Fibroblast of skin of back (primary cell): ENCODE results near the gene ACE. TPM values are rescaled to one million over a fixed set of nuclear protein-coding genes. Genes with fewer than 3 reads are reported as not detected.

ENCODE experiments used
- DNase-seq: peaks from one replicate; pipeline ENCODE4 v3.0.0-alpha.2; 2013
- polyA plus RNA-seq, 2 experiments: library from polyadenylated mRNA; unstranded; fragments of 120-200 nt; gene quantifications; one replicate each; pipeline ENCODE4 v1.2.1, GENCODE V29; 2013; ENCODE audit not compliant: insufficient read length in 2 of 2

ACE gene
- polyA plus RNA-seq (2013, experiment 1 of 2; ENCODE audit: insufficient read length): 0.55 TPM
- 0.32 TPM for polyA plus RNA-seq (2013, experiment 2 of 2; ENCODE audit: insufficient read length)

GRCh38 chr17:63476854-63477479 is at the start of gene ACE:
ACE (plus strand) TSS chr17:63477061; CDS start chr17:63477095, 34 bp downstream.
- no peak for DNase-seq

- DNase-seq: no peak
These were observed 47.1 kb upstream of the ACE start for GRCh38 chr17:63429766-63430165.

- DNase-seq: no peak
These were observed 46.6 kb upstream of the ACE start for GRCh38 chr17:63430223-63430622.

GRCh38 chr17:63431618-63431938 is 45.3 kb upstream of the ACE start:
- DNase-seq: no peak

GRCh38 chr17:63431939-63432804 is 44.7 kb upstream of the ACE start:
- DNase-seq: peak; percentile 48

GRCh38 chr17:63433746-63434591 is 42.9 kb upstream of the ACE start:
- DNase-seq: peak; percentile 95

- DNase-seq: peak; percentile 44
These were observed 41.8 kb upstream of the ACE start for GRCh38 chr17:63434951-63435571.

GRCh38 chr17:63435681-63436522 is 41.0 kb upstream of the ACE start:
- no peak for DNase-seq

- DNase-seq: peak; percentile 30
These were observed 40.2 kb upstream of the ACE start for GRCh38 chr17:63436523-63437110.

- no peak for DNase-seq
These were observed 39.4 kb upstream of the ACE start for GRCh38 chr17:63437287-63438091.

GRCh38 chr17:63438092-63439051 is 38.5 kb upstream of the ACE start:
- DNase-seq: no peak

- peak; percentile 62 for DNase-seq
These were observed 37.2 kb upstream of the ACE start for GRCh38 chr17:63439687-63440086.

GRCh38 chr17:63440127-63440769 is 36.6 kb upstream of the ACE start:
- no peak for DNase-seq

GRCh38 chr17:63440770-63441335 is 36.0 kb upstream of the ACE start:
- DNase-seq: no peak

GRCh38 chr17:63441654-63442053 is 35.2 kb upstream of the ACE start:
- DNase-seq: no peak

GRCh38 chr17:63442074-63442473 is 34.8 kb upstream of the ACE start:
- DNase-seq: no peak

- DNase-seq: no peak
These were observed 34.3 kb upstream of the ACE start for GRCh38 chr17:63442549-63443035.

- no peak for DNase-seq
These were observed 33.8 kb upstream of the ACE start for GRCh38 chr17:63443053-63443452.
